ENCODE measurements around the gene IKZF2.

Gene IKZF2

GRCh38 chr2:212958133-212958532 is 193.3 kb downstream of the IKZF2 start:
- DNase-seq (ENCODE audit: low read depth in 3 of 3) = no peak

GRCh38 chr2:212957624-212958023 is 193.8 kb downstream of the IKZF2 start:
- no peak for DNase-seq (ENCODE audit: low read depth in 3 of 3)

GRCh38 chr2:212956665-212957607 is 194.5 kb downstream of the IKZF2 start:
- DNase-seq (ENCODE audit: low read depth in 3 of 3) = no peak

GRCh38 chr2:212953170-212953920 is 198.1 kb downstream of the IKZF2 start:
- DNase-seq (ENCODE audit: low read depth in 3 of 3) = no peak

GRCh38 chr2:212949786-212950185 is 201.6 kb downstream of the IKZF2 start:
- no peak for DNase-seq (ENCODE audit: low read depth in 3 of 3)
